GM19463 (cell line): ENCODE data around the gene LY6G5B.

ENCODE experiments used
- ATAC-seq: cut with Tn5 transposase; IDR thresholded peaks from one replicate; pipeline ENCODE4 v1.9.1; 2021; ENCODE audit warnings: mild to moderate bottlenecking, moderate library complexity; ENCODE audit not compliant: unreplicated experiment

The LY6G5B gene

GRCh38 chr6:31640612-31641011, 29.2 kb upstream of the LY6G5B start:
- no peak for ATAC-seq

DNA sequence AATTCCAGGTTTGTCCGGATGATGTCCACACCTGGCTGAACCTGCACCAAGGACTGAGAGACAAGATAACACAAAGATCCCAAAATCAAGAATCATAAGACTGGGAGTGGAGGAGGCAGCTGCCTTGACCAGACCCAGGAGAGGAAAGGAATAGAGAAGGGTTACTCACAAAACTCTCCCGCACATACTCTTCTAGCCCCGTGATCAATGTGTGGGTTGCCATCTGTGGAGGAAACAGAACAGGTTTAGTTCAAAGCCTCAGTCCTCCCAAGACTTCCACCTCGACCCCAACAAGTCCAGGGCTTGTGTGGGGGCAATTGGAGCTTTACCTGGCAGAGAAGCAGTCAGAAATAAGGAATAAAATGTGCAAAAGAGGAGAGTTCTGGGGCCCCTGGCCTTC, 28.4 kb upstream of the LY6G5B start:
- no peak for ATAC-seq

GRCh38 chr6:31642798-31643570, 26.8 kb upstream of the LY6G5B start:
- ATAC-seq, result no peak

DNA sequence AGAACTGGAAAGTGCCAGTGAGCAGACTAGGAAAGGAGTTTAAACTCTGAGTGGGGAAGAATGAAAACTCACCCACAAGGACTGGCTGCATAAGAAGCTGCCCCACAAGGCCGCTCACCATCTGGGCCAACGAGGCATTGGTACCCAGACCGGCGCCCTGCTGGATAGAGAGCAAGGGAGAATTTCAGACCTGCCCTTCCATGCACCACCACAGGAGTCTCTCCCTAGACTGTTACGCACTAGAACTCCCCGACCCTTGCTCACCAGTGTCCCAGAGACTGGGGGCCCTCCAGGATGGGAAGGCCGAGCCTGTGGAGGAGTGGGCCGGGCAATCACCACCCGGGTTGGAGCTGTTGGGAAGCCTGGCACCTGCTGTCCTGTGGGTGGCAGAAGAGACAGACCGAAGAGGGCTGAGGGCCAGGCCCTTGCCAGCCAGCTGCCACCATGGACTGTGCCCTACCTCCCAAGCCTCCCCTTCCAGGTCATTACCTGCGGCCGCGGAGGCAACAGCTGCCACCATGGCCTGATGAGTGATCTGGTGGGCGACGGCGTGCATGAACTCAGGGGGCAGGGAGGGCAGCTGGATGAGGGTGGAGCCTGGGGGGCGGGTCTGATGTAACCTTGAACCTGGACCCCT, 25.8 kb upstream of the LY6G5B start:
- ATAC-seq, result no peak

DNA sequence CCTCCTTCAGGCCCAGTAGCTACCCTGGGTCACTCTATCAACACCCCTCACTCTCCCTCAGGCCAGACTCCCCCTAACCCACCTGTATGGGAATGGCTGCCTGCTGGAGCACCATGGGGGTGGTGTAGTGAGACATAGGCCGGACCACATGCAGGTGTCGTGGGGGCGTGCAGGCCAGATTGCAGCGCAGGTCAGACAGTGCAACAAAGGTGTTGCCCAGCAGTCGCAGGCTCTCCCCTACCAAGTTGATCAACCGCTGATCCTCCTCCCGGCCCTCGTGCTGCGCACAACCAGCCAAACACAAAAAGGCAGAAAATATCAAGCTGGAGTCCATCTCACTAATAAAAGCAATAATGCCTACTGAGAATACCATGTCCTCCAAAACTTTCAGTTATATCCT, 24.5 kb upstream of the LY6G5B start:
- no peak for ATAC-seq

DNA sequence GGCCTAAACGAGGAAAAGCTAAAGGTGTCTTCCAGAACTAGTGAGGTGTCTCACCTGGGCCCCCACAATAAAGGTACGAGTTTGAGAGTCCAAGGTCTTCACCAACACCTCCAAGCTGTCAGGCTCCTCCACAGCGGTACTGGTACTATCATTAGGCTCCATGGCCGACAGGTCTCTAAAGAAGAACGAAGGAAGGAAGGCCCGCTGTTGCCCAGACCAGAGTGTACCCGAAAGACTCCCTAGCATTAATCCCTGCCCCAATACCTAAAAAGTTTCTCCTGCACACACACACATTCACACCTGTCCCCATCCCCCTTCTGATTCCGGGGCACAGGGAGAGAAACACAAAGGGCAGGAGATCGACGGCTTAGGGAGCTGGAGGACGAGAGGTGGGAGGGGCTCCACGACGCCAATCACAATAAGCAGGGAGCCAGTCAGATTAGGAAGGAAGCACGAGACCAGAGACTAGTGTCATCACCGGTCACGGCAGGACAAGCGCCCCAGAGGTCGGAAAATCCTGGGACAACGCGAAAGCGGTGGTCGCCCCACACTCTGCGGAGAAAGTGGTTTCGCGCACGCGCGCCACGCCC, 18.1 kb upstream of the LY6G5B start:
- ATAC-seq, result peak; percentile 28

- ATAC-seq, result peak; percentile 60
These were observed 16.7 kb upstream of the LY6G5B start for GRCh38 chr6:31652925-31653724.

DNA sequence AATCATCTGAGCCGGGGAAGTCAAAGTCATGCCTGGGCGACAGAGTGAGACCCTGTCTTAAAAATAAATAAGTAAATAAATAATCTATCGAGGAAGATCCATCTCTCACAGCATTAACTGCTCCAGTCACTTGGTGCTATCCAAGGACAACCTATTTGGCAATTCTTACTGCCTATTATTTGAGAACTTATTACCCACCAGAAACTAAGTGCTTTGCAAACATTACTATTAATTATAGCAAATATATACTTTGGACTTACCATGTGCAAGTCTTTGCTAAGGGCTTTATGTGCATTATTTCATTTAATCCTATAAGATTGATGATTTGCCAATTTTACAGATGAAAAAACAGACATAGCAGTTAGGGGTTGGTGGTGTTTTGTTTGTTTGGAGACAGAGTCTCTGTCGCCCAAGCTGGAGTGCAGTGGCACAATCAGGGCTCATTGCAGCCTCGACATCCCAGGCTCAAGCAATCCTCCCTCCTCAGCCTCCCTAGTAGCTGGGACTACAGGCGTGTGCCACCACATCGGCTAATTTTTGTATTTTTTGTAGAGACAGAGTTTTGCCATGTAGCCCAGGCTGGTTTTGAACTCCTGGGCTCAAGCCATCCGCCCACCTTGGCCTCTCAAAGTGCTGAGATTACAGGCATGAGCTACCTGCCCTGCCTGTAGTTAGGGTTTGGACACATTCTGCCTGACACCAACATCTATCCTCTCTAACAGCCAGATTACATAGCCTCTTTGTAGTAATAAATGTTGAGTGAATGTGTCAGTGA, 15.0 kb upstream of the LY6G5B start:
- no peak for ATAC-seq

DNA sequence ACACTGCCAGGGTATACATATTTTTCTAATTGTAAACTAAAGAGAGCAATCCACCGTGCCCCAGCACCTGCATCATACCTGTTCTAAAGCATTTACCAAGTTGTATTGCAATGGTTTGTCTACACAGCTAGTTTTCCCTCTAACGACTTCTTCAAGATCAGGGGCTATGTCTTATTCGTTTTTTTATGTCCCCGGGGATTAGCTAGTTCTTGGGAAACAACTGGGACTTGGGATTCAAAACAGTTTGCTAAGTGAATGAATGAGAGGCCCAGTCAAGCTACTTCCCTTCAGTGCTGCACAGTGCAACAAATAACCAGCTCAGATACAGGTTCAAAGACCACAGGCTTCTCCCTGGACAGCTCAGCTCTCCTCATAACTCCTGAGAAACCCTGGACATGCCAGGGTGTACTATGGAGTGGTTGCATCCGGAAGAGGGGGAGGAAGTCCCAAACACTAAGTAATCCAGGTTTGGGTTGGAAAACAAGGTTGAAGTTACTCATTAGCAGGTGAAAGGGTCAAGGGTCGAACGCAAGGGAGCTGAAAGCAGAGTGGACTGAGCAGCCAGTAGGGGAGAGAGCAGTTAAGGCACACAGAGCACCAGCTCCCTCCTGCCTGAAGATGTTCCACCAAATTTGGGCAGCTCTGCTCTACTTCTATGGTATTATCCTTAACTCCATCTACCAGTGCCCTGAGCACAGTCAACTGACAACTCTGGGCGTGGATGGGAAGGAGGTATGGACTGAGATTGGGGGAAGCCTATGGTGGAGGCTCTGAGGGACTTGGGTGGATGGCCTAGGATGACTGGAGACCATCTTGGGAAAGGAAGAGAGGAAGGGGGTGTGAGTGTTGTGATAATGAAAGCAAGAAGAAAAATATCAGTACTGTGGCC, 14.2 kb upstream of the LY6G5B start, which contains the start of gene APOM:
Gene APOM (plus strand): TSS at position 546 of the 889 bp plus-strand sequence. CDS start 73 bp downstream, at position 619.
- ATAC-seq, result no peak

DNA sequence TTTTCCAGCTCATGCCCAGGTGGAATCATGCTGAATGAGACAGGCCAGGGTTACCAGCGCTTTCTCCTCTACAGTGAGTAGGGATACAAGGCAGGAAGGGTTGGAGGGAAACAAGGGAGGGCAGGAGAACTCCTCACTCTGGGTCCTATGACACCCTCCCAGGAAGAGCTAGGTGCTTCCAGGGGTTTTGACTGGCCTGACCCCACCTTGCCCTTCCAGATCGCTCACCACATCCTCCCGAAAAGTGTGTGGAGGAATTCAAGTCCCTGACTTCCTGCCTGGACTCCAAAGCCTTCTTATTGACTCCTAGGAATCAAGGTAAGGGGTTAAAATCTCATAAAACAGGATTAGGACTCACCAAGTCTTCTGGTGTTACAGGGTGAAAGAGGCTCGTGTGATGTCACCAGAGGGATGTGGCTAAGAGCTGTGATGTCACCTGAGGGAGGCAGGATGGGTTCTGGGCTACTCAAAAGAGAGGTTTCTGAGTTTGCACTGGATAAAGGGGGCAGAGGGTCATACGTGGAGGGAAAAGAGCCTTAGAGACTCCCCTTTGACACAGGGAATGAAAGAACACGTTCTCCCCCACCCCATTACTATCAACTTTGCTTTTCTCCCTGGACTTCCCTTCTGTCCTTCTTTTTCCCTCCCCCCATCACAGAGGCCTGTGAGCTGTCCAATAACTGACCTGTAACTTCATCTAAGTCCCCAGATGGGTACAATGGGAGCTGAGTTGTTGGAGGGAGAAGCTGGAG, 12.2 kb upstream of the LY6G5B start:
- no peak for ATAC-seq

DNA sequence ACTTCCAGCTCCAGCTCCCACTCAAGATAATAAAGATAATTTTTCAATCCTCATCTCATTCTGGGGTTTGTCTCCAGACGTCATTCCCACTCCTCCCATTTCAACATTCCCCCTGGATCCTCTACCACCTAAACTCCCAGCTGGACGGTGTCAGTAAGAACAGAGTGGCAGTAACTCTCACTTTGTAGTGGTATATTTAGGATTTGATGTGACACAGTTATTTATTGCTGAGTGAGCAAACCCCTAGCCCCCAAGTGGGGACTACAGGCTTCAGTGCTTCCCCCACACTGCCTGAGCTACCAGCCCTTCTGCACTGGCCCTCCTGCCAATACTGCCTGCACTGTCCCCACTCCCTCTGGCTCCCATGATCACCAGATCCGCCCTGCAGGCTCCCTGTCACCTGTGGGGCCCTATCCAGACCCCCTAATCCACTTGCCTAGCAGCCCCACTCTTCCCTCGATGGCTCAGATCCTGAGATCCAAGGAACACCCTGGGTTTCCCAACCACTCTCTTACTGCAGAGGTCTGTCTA, 11.6 kb upstream of the LY6G5B start:
- ATAC-seq, result no peak

DNA sequence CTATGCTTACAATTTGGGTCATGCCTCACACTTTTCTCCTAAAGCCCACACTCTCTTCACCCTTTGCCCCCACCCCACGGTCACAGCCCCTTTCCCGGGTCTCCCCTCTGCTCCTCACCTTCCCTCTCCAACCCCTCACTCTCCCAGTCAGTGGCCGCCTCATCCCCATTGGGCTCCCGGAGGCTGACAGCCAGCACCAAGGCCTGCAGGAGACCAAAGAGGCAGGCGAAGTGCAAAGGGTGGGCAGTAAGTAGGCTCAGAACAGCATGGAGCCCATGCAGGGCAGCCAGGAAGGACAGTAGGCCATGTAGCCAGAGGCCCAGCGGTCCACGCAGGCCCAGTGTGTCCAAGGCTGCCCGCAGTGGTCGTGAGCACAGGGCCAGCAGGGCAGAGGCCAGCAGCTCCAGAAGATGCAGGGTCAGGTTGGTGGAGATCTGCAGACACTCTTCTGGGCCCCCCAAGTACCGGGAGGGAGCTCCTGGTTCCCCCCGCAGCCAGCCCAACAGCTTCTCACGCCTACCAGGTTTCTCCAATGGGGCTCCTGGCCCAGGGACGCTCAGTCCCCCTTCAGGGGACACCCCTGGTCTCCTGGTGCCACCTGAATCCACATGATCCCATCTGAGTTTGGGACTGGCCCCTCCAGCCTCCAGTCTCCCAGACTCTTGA, 10.7 kb upstream of the LY6G5B start:
- no peak for ATAC-seq

- ATAC-seq, result no peak
These were observed 10.0 kb upstream of the LY6G5B start for GRCh38 chr6:31659649-31660380.

DNA sequence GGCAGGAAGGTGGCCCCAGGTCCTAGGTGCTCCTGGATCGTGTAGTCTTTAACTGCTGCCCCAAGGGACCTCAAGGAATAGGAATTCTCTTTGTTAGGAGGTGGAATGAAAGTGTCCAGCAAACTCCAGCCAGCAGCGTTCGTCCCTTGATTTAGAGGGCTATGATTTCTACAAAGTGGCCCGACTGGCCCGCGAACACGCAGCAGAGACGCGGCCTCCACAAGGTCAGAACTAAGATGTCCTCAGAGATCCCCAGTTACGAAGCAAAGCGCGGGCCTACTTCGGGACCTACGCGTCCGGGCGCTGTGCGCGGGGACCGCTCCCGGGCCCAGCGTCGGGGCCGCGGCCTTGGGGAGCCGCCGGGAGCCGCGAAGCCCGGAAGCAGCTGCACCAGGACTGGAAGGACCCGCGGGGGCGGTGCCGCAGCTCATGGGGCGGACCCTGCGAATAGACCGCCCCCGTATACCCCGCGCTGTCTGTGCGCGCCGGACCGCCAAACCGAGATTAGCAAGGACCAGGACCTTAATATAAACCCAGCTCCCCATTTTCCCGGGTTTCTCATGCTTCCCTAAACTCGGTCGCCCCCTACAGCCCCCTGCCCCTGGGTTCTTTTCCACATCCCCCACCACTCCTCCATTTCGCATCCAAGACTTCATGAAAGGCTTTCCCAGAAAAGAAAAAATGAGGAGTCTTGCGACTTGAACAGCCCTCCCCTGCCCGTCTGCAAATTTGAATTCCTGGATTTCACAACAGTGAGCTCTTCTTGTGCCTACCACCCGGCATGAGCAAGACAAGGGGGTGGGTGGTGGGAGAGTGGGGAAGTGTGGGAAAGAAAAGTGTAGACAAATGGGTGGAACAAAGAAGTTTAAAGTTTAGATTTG, 9.2 kb upstream of the LY6G5B start, which contains the start of gene C6orf47:
Gene C6orf47 (minus strand): TSS at position 398 of the 881 bp plus-strand sequence. CDS start 831 bp downstream, outside the sequence.
- ATAC-seq, result peak; percentile 64

DNA sequence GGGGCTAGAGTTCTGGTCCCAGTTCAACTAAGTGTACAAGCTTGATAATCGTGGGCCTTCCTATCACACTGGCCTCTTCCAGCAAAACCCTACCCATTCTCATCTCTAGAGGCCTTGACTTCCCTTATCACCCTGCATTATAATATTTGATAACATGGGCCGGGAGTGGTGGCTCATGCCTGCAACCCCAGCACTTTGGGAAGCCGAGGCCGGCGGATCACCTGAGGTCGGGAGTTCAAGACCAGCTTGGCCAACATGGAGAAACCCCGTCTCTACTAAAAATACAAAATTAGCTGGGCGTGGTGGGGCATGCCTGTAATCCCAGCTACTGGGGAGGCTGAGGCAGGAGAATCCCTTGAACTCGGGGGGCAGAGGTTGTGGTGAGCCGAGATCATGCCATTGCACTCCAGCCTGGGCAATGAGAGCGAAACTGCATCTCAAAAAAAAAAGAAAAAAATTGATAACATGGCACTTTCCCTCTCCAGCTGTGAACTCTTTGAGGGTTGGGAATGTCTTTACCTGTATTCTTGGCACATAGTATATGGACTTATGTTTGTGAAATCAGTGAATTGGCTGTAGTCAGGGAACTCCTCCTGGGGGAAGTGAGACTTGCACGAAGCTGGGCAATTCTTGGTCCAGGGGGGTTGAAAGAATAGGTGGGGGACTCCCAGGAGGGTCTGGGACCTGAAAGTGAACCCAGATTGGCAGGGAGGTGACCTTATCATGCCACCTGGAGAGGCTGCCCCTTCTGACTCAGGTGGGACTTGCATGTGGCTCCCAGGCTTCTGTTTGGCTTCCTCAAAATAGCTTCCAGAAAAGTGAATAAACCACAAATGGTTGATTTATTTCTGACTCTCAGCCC, 8.3 kb upstream of the LY6G5B start:
- no peak for ATAC-seq
